ENCODE data around the gene PRIM2. TPM values are rescaled to one million over a fixed set of nuclear protein-coding genes. Genes with fewer than 3 reads are reported as not detected.
"Not testable (repeated sequence)": the region's sequence is repeated elsewhere in the genome, so short reads cannot be mapped to it uniquely, and the experiment has no call there.

PRIM2 gene
- total and polyA plus RNA-seq, 2 of the 4 experiments (the other 2 are of a cell fraction), result 11.8 to 37.5 TPM

- H3K36me3 ChIP-seq (ENCODE audit: control insufficient read depth, insufficient read depth, low read length); H3K4me3 ChIP-seq (ENCODE audit: insufficient read depth, low read depth, low read length); H4K20me1 ChIP-seq (ENCODE audit: insufficient read depth, low read length); H3K56ac ChIP-seq (ENCODE audit: extremely low read depth, insufficient read depth, low read length); POLR2A ChIA-PET (ENCODE audit: unreplicated experiment); in situ Hi-C loops (cut with MboI; ENCODE audit: low sequenced_read_pairs); H3K14ac ChIP-seq (replicated peaks; ENCODE audit: low read depth, low read length); H3K27me3 ChIP-seq (ENCODE audit: control insufficient read depth, insufficient read depth, low read length); H2AK9ac ChIP-seq (replicated peaks; ENCODE audit: low read depth, low read length, poor library complexity); dilution Hi-C loops (cut with HindIII; ENCODE audit: low sequenced_read_pairs, unreplicated experiment); DNase-seq; CTCF ChIA-PET; ATAC-seq (ENCODE audit: low read depth); H3K23ac ChIP-seq (ENCODE audit: low read depth, low read length); H3K4me2 ChIP-seq (ENCODE audit: low read depth, low read length); H2AFZ ChIP-seq (replicated peaks; ENCODE audit: low read length, poor library complexity); H3K9ac ChIP-seq (ENCODE audit: low read depth, low read length); H2BK5ac ChIP-seq (ENCODE audit: low read depth, low read length, poor library complexity, severe bottlenecking); H3K4me1 ChIP-seq (ENCODE audit: control insufficient read depth, insufficient read depth, low read length); BruUV-seq (replicated peaks); H3K9me1 ChIP-seq (ENCODE audit: insufficient read depth, low read length); H3K9me3 ChIP-seq (ENCODE audit: control insufficient read depth, insufficient read depth, low read length); H2BK15ac ChIP-seq (ENCODE audit: low read depth, low read length); intact Hi-C loops (cut with micrococcal nuclease): not testable (repeated sequence)
- peak overlapping the region; percentile 44; the same call in 1 of the 2 replicates for H3K27ac ChIP-seq (ENCODE audit: insufficient read depth, low read length)
- peak overlapping the region; percentile 37 for H4K5ac ChIP-seq (ENCODE audit: low read depth, low read length)
- H3K18ac ChIP-seq (ENCODE audit: low read depth, low read length), result peak overlapping the region; percentile 33
- peak overlapping the region; percentile 55; the same call in 1 of the 2 replicates for H2BK20ac ChIP-seq (ENCODE audit: low read depth, low read length)
- H3K79me1 ChIP-seq (ENCODE audit: low read depth in 1 of 2, low read length in 2 of 2), result peaks cover 13 to 43% of the 10 kb centered on the region in 2 experiments
- peak overlapping the region; percentile 64; the same call in 1 of the 2 replicates for H3K4ac ChIP-seq (ENCODE audit: low read depth, low read length)
- peak overlapping the region; percentile 38; the same call in 1 of the 2 replicates for H4K91ac ChIP-seq (ENCODE audit: insufficient read depth, low read depth, low read length)
- peak overlapping the region; percentile 35; the same call in 1 of the 2 replicates for H2AK5ac ChIP-seq (ENCODE audit: low read depth, low read length)
- peak overlapping the region; percentile 12 to 50; a peak in 2 of 4 replicates for H4K8ac ChIP-seq (ENCODE audit: low read depth in 2 of 2, low read length in 2 of 2)
- peak overlapping the region; percentile 56 for H2BK120ac ChIP-seq (ENCODE audit: low read depth, low read length)
Observed at GRCh38 chr6:57489887-57490286, 172.5 kb downstream of the PRIM2 start.

GRCh38 chr6:57491795-57492194, 174.4 kb downstream of the PRIM2 start:
- H3K27me3 ChIP-seq (ENCODE audit: control insufficient read depth, insufficient read depth, low read length); H2AK9ac ChIP-seq (replicated peaks; ENCODE audit: low read depth, low read length, poor library complexity); H2BK15ac ChIP-seq (ENCODE audit: low read depth, low read length); H3K56ac ChIP-seq (ENCODE audit: extremely low read depth, insufficient read depth, low read length); intact Hi-C loops (cut with micrococcal nuclease); H3K4me2 ChIP-seq (ENCODE audit: low read depth, low read length); H4K91ac ChIP-seq (ENCODE audit: insufficient read depth, low read depth, low read length); in situ Hi-C loops (cut with MboI; ENCODE audit: low sequenced_read_pairs); H2BK5ac ChIP-seq (ENCODE audit: low read depth, low read length, poor library complexity, severe bottlenecking); H3K14ac ChIP-seq (replicated peaks; ENCODE audit: low read depth, low read length); H3K23ac ChIP-seq (ENCODE audit: low read depth, low read length); H3K9me3 ChIP-seq (ENCODE audit: control insufficient read depth, insufficient read depth, low read length); H3K36me3 ChIP-seq (ENCODE audit: control insufficient read depth, insufficient read depth, low read length); H2AFZ ChIP-seq (replicated peaks; ENCODE audit: low read length, poor library complexity); dilution Hi-C loops (cut with HindIII; ENCODE audit: low sequenced_read_pairs, unreplicated experiment); H4K20me1 ChIP-seq (ENCODE audit: insufficient read depth, low read length); H3K9me1 ChIP-seq (ENCODE audit: insufficient read depth, low read length); H3K4me1 ChIP-seq (ENCODE audit: control insufficient read depth, insufficient read depth, low read length); H3K4ac ChIP-seq (ENCODE audit: low read depth, low read length); POLR2A ChIA-PET (ENCODE audit: unreplicated experiment); ATAC-seq (ENCODE audit: low read depth); DNase-seq; CTCF ChIA-PET; H3K27ac ChIP-seq (ENCODE audit: insufficient read depth, low read length); H2BK20ac ChIP-seq (ENCODE audit: low read depth, low read length); BruUV-seq (replicated peaks); H3K4me3 ChIP-seq (ENCODE audit: insufficient read depth, low read depth, low read length); H2AK5ac ChIP-seq (ENCODE audit: low read depth, low read length); H3K9ac ChIP-seq (ENCODE audit: low read depth, low read length): not testable (repeated sequence)
- WGBS, 2 experiments (ENCODE audit: extremely low coverage in 2 of 2, insufficient read length in 1 of 2), result no CpG with 5 or more reads among the region's 7 CpGs
- Histone ChIP-seq H3K79me1 (ENCODE audit: low read depth in 1 of 2, low read length in 2 of 2) (peaks cover 9 to 36% of the 10 kb centered on the region in 2 experiments; a peak in 3 of 4 replicates), H4K5ac (ENCODE audit: low read depth, low read length) (peak overlapping the region; percentile 11; the same call in 1 of the 2 replicates), H2BK120ac (ENCODE audit: low read depth, low read length) (peak overlapping the region; percentile 48; the same call in 1 of the 2 replicates), H4K8ac (ENCODE audit: low read depth in 2 of 2, low read length in 2 of 2) (peak overlapping the region in 1 of 2 experiments; percentile 40; a peak in 1 of 4 replicates), H3K18ac (ENCODE audit: low read depth, low read length) (peak overlapping the region; percentile 67; the same call in 1 of the 2 replicates)

Data from IMR-90 (cell line).